ENCODE measurements around the gene CCL23.
"Not testable (repeated sequence)": the region's sequence is repeated elsewhere in the genome, so short reads cannot be mapped to it uniquely, and the experiment has no call there.

CCL23 gene, protein sequence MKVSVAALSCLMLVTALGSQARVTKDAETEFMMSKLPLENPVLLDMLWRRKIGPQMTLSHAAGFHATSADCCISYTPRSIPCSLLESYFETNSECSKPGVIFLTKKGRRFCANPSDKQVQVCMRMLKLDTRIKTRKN

DNA sequence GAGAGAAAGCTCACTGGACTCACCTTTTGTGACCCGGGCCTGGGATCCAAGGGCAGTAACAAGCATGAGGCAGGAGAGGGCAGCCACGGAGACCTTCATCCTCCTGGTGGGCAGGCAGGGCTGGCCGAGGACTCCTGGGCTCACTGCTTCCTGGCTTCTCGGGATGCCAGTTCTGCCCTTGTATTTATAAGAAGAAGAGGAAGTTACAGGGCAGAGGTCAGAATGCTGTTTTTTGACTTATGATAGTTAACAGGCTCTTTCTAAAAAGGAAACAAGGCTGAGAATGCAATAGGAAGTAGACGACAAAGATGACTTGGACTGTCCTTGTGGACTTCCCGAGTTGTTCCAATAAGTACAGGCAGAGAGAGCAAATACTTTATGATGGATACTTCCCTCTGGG lies at the start of gene CCL23:
TSS of gene CCL23 (minus strand) at position 174 of the 400 bp plus-strand sequence. CDS start at position 99, 75 bp downstream.
- DNase-seq (ENCODE audit: low spot score): no peak

DNA sequence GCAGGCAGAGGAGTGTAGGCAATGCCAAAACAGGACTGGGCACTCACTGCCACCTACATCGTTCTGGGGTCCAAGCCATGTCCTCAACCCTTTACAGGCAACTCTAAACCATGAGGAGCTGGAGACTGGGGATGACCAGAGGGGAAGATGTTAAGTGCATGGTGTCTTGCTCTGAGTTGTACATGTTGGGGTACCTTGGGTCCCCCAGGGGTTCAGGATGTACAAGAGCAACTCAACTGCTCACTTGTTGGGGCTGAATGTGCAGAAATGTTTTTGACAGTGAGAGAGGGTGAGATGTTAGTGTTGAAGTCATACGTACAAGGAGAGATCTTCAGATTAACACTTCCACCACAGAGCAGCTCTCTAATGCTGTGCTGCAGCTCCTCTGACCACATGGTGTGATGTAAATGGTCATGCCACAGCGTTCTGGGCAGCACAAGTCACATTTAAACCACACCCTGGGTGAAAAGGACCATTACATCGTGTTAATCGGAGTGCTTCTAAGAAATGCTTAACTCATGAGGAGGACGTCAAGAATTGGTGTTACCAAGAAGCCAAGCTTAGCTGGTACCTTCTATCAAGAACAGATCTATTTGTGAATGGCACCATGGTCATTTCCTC lies 48.7 kb upstream of the CCL23 start:
- DNase-seq (ENCODE audit: low spot score): no peak

DNA sequence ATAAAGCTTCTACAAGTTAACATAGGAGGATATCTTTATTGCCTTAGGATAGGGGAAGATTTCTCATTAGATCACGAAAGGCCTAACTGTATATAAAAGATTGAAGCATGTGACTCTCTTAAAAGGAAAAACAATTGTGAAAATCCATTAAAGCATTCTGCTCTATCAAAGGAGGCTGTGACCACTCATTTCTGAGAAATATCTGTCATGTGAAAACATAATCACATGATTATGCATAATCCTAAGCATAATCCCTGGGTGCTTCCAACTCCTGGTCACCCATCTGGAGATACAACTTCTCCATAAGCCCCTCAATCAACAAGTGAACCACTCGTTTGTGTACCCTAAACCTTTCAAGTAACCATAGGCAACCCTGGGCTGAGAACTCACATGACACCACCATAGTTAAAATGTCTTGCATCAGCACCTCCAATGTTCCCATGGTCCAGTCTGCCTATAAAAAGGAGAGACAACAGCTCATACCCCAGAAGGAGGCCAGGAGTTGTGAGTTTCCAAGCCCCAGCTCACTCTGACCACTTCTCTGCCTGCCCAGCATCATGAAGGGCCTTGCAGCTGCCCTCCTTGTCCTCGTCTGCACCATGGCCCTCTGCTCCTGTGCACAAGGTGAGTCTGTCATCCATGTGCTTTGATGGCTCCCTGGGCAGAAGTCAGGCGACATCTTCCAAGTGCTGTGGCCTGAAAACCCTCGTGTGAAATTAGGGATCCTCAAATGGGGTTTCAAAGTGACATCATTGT lies 46.2 kb upstream of the CCL23 start, which contains the start of gene CCL18:
TSS of gene CCL18 (plus strand) at position 487 of the 756 bp plus-strand sequence. CDS start at position 558, 71 bp downstream.
- no peak for DNase-seq (ENCODE audit: low spot score)

DNA sequence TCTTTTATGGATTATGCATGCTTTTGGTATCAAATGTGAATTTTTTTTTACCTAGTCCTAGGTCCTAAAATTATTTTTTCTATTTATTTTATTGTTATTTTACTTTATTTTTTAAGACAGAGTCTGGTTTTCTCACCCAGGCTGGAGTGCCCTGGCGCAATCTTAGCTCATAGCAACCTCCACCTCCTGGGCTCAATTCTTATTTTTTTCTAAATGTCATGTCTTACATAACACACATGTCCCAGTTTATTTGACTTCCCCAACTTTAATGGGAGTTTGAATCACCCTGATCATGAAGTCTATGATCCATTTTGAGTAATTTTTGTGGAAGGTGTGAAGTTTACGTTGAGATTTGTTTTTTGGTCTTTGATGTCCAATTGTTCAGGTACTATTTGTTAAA lies 43.0 kb upstream of the CCL23 start:
- DNase-seq (ENCODE audit: low spot score): no peak

DNA sequence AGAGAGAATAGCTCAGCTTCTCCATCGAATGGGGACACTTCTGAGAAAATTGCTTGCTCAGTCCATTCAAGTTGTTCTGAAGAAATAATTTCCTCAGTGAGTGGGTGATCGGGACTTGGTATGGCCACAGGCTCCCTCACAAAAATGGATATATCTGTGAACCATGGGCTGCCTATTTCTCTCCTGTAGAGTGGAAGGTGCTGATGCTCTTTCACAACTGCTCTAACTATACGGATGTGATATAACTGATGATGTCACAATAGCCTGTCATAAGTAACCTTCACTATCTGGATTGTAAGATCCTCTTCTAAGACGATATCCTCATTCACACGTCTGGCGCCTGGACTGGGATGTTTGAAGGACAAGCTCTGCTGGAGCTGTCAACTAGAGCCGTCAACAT lies 41.6 kb upstream of the CCL23 start:
- no peak for DNase-seq (ENCODE audit: low spot score)

DNA sequence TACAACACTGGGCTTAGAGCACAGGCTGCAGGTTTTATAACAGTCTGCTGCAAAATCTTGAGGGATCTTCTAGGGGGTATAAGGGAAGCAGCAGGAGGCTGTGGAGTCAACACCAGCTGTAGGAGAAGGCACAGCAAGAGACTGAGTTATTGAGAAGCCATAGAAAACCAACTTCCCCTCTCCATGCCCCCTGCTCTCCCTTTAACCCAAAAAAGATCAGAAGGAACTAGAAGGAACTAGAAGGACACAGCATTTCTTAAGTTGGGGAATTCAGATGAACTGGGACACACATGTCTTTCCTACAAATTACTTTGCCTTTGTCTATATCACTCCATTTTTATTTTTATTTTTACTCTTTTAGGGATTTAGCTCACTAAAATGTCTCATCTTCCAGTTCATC lies 40.1 kb upstream of the CCL23 start:
- no peak for DNase-seq (ENCODE audit: low spot score)

DNA sequence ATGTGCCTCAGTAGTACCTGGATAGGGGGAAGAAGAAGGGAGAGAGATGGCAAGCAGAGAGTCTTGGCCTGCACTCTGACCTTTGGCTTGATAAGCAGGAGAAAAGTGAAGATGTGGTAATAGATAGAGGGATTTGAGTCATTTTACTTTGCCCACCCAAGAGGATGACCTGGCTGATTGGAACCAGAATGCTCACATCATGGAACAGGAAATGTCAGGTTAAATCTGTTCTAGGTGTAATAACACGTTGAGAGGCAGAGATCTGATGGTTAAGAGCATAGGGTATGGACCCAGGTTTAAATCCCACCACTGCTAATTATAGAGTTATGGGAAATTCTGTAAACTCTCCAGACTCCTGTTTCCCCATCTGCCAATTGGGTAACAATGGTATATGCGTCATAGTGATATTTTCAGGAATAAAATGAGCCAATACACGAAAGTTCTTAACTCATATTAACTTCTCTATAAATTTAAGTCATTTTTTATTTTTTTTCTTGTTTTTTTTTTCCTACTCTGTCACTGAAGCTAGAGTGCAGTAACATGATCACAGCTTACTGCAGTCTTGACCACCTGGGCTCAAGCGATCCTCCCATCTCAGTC lies 38.2 kb upstream of the CCL23 start:
- DNase-seq (ENCODE audit: low spot score): no peak

DNA sequence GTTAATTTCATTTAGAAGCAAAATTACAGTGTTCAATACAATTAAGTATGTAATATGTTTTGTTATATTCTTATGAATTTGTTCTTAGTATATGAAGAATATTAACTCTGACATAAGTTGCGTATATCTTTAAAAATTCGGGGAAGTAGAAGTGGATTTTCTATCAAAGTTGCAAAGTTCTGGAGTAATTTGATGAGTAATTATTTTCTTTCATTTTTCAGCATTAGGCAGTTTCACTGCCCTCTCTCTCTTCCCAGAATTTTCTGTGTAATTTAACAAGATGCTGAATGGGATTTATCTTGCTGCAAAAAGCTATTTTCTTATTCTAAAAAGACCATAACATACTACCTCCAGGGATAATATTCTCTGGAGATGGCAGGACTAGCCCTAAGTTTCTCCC lies 37.4 kb upstream of the CCL23 start:
- no peak for DNase-seq (ENCODE audit: low spot score)

DNA sequence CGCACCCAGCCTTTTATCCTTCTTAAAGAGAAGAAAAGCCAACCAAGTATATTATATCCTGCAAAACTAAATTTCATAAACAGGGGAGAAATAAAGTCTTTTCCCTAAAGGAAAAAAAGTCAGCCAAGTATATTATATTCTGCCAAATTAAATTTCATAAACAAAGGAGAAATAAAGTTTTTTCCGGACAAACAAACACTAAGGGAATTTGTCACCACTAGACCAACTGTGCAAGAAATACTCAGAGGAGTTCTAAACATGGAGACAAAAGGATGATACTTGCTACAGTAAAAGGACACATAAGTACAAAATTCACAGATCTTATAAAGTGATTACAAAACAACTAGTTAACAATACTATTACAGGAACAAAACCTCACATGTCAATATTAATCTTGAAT lies 31.9 kb upstream of the CCL23 start:
- no peak for DNase-seq (ENCODE audit: low spot score)

DNA sequence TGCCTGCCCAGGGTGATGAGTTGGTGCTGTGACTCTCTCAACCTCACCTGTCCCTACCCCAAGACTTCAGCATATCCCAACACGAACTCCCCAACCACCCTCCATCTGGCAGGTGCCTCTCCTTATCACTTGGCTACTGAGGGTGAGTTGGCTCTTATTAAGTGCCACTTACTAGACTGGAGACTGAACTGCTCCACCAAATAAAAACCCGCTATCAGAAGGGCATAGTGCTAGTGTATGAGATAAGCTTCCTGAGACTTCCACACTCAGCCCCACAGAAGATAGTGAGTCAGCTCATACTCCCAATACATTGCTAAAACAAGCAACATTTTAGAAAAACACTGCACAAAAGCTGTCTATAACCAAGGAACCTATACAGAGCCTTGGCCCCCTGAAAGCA lies 30.3 kb upstream of the CCL23 start:
- no peak for DNase-seq (ENCODE audit: low spot score)

DNA sequence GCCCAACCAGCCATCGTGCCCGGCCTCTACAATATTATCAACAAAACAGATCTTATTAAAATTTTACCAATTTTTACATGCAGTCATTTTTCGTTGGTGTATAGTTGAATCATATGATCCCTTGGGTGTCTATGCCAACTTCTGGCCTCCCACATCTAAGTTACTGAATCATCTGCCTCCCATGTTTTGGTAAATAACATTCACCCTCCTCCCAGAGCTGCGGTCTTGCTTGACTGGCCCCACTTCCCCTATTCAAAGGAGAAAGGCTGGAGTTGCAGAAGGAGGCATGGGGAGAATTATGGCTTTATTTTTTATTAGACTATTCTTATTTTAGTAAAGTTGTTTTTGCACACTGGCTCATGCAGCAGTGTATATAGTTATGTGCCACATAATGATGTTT lies 18.5 kb upstream of the CCL23 start:
- DNase-seq (ENCODE audit: low spot score): no peak

DNA sequence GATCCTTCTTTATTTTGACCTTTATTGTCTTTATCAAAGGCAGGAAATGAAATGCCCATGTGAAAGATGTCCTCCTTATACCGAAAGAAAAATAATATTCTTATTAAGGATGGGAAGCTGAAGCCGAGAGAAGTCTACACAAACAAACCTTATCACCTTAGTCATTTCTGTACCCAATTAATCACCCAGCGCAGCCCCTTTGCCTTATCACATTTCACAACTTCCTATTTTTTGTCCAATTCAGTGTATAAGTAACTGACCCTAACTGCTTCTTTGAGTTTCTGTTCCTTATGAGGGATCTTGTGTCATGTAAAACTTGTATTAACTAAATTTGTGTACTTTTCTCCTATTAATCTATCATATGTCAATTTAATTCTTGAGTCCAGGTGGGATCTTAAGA lies 16.4 kb upstream of the CCL23 start:
- no peak for DNase-seq (ENCODE audit: low spot score)

DNA sequence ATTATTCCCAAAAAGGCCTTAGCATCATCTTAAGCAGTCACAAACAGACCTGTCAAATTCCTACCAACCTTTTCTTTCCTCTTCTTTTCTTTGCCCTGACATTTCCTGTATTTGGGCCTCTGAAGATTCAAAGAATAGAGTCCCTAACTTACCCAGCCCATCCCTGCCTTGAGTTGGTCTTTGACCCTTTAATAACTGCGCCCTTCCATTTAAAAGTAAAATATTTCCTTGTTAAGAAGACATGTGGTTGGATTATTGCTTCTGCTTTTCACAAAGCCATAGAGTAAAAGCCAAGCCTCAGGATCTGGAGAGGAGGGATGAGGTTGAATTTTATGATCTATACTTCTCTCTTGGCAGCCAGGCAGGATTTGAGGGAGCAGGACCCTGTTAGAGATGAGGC lies 13.2 kb upstream of the CCL23 start:
- DNase-seq (ENCODE audit: low spot score): no peak

DNA sequence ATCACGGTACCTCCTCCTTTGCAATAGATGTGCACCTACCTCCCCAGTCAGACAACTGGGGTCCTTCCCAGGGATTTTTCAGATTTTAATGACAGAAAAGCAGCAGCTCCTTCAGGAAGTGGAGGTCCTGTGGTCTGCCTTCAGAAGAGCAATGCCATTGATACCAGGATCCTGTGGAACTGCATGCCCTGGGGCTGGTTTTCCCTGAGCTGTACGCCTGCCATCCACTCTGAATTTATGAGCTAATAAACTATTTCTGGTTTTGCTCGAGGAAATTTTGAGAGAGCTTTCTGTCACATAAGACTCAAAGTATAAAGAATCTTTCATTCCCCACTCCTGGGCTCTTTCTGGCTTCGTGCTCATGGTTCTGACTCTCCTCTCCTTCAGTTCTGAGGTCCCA lies 10.0 kb upstream of the CCL23 start:
- no peak for DNase-seq (ENCODE audit: low spot score)

DNA sequence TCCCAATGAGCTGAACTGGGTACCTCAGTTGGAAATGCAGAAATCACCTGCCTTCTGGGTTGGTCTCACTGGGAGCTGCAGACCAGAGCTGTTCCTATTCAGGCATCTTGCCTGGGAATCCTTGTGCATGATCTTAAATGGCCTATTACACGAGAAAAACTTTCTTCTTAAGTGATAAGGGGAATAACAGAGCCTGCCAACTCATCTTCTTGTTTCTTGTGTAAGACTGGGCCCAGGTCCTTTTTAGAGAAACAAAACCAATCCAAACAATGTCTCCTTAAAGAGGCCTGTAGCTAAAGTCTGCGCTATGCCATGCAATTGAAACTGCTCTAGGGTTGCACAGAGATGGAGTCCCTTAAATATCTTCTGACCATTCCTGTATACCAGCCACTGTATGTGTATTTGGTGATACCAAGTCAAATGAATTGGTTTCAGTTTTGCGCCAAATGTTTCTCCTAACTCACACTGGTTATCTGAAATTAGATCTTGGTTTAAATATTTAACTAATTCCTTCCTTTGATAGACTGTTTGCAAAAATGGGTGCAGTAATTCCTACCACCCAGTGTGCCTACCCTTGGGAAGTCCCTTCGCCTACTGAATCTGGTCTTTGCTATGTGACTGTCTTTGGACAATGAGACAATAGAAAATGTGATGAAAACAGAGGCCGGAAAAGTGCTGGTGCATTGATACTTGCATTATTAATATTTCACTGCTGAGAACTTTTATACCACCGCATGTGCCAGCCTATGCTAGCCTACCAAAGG lies 6.5 kb upstream of the CCL23 start:
- no peak for DNase-seq (ENCODE audit: low spot score)

DNA sequence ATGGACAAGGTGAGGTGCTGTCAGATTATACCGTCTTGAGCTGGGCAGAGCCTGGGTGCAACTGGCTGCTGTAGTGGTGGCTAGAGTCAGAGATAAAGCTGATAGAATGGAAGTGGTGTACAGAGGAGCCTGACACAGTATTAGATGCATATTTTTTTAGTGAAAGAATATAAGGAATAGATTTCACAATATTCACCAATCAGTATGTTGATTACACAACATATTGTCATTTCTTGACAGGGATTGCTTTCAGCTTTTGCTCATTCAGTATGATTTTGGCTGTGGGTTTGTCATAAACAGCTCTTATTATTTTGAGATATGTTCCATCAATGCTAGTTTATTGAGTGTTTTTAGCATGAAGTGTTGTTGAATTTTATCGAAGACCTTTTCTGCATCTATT lies 1.7 kb upstream of the CCL23 start:
- no peak for DNase-seq (ENCODE audit: low spot score)

DNA sequence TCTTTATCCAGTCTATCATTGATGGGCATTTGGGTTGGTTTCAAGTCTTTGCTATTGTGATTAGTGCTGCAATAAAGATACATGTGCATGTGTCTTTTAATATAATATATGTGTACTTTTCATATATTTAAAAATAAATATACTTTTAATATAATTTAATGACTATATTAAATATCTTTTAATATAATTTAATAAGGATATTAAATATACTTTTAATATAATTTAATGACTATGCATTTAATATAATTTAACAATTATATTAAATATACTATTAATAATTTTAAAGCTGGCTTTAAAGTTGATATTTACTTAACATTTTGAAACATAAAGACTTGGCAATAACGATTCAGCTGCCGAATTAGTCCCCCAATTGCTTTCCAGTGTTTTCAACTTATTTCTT lies 1.2 kb downstream of the CCL23 start:
- DNase-seq (ENCODE audit: low spot score): no peak

DNA sequence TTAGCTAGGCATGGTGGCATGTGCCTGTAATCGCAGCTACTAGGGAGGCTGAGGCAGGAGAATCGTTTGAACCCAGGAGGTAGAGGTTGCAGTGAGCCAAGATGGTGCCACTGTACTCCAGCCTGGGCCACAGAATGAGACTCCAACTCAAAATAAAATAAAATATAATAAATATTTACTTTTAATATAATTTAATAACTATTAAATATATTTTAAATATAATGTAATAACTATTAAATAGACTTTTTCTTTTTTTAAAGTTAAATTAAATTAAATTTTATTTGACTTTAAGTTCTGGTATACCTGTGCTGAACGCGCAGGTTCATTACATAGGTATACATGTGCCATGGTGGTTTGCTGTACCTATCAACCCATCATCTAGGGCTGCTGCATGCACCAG lies 1.9 kb downstream of the CCL23 start:
- not testable (repeated sequence) for DNase-seq (ENCODE audit: low spot score)

DNA sequence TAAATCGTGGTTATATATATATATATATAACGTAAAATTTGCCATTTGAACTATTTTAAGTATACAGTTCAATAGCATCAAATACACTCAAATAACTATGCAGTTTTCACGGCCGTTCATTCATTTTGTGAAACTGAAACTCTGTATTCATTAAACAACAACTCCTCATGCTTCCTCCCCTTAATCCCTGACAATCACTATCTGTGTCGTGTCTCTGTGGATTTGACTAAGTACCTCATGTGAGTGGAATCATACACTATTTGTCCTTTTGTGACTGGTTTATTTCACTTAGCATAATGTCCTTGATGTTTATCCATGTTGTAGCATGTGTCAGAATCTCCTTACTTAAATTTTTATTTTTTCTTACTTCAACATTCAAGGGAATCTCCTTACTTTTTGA lies 2.8 kb downstream of the CCL23 start:
- DNase-seq (ENCODE audit: low spot score): no peak

DNA sequence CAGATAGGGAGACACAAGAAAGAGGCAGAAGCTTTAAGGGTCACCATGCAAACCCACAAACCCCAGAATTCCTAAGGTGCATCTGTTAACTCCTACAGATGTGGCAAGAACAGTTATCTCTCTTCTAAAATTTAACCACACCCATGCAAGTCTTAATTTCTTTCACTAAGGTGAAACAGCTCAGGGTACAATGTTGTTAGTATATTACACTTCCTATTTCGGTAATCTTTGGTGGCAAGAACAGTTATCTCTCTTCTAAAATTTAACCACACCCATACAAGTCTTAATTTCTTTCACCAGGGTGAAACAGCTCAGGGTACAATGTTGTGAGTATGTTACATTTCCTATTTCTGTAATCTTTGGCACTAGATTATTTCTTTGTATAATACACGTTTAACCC lies 6.6 kb downstream of the CCL23 start:
- no peak for DNase-seq (ENCODE audit: low spot score)

DNA sequence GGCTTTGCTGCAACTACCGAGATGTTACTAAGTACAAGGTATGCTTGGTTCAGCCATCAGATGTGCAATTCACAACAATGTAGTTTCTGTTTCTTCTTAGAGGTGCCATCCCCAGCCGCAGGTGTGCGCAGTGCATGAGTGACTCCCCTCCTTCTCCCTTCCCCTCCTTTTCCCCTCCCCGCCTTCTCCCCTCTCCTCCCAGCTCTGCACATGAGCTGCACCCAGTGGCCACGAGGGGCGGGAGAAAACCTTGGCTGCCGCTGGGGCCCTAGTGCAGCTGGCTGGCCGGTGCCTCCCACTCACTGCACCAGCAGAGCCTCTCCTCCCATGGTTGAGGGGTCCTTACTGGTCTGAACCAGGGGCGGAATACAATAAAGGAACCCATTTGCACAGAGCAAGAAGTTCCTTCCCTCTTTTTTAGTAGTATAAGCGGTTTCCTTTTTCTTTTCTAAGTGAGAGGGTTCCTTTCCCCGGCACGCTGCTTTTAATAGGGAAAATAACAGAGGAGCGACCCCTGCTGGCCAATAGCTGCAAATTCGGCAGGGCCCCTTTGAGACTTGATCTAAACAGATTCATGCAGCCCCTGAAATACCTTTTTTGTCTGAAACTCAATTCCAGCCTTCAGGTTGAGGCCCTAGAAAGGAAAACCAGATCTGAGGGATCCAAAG lies 8.6 kb downstream of the CCL23 start:
- no peak for DNase-seq (ENCODE audit: low spot score)

DNA sequence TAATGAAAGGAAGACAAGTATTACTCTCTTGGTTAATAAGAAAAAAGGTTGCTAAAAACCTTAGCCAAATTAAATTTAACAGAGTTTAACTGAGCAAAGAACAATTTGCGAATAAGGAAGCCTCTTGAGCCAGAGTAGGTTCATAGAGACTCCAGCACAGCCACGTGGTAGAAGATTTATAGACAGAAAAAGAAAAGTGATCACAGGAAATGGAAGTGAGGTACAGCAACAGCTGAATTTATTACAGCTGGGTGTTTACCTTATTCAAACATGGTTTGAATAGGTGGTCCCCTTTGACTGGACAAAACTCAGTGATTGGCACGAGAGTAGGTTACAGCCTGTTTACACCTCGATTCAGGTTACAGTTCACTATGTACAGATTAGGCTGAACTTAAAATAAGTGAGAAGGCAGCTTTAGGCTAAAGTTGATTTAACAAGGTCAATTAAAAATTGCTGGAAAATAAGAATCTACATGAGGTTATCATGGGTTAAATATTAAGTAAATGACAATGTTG lies 13.1 kb downstream of the CCL23 start:
- no peak for DNase-seq (ENCODE audit: low spot score)

Data from putamen (tissue), 1 donor.